ENCODE results near the gene ASPA. TPM values are rescaled to one million over a fixed set of nuclear protein-coding genes. Genes with fewer than 3 reads are reported as not detected.

Gene ASPA
- total RNA-seq, 1 experiment from 2014 or later, result 0.04 TPM

GRCh38 chr17:3482852-3483251 lies 7.1 kb downstream of the ASPA start:
- Mint-ChIP-seq H3K9me3 (no peaks in the 10 kb centered on the region), H3K27me3 (ENCODE audit: low read depth) (no peaks in the 10 kb centered on the region), H3K4me3 (peak overlapping the region; percentile 40), H3K36me3 (no peaks in the 10 kb centered on the region), H3K27ac (no peak overlapping the region), H3K4me1 (peaks cover 62% of the 10 kb centered on the region)
- TF ChIP-seq IRF2 (CRISPR knock-in tag; IDR thresholded peaks at IDR 0.05; ENCODE audit: borderline replicate concordance, low read depth) (no peak), RELA (CRISPR knock-in tag; IDR thresholded peaks at IDR 0.05; ENCODE audit: borderline replicate concordance) (no peak)
- TF ChIP-seq, protein P1, sequence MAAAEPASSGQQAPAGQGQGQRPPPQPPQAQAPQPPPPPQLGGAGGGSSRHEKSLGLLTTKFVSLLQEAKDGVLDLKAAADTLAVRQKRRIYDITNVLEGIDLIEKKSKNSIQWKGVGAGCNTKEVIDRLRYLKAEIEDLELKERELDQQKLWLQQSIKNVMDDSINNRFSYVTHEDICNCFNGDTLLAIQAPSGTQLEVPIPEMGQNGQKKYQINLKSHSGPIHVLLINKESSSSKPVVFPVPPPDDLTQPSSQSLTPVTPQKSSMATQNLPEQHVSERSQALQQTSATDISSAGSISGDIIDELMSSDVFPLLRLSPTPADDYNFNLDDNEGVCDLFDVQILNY (CRISPR knock-in tag; IDR thresholded peaks at IDR 0.05), result no peak
- no peak for DNase-seq (ENCODE audit: low spot score)
- CTCF ChIA-PET, result interaction anchor here (1.4 to 1.5 kb wide), 2 partner anchors 52 to 53 kb away, joined by 4 to 5 read pairs; no protein-coding TSS in a partner anchor
- ATAC-seq, result peak; percentile 74
- POLR2A ChIA-PET, result no interaction called here

DNA sequence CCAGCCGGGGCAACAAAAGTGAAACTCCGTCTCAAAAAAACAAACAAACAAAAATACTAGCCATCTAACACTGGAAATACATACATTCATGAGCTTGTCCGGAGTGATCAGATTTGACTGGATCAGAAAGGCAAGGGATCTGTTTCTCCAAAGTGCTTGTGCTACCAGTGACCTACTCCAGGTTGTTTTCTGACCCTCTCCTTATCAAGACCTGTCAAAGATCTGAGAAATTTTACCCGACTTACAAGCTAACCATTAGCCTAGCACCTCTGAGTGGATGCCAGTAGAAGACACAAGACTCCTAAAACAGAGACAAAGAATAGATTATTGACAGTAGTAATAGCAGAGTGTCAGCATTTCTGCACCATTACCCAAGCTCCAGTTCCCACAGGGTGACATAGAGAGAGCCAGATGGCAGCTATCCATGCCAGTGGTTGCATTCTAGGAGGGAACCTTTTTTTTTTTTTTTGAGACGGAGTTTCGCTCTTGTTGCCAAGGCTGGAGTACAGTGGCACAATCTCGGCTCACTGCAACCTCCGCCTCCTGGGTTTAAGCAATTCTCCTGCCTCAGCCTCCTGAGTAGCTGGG lies 9.8 kb downstream of the ASPA start:
- H3K36me3 Mint-ChIP-seq, result no peaks in the 10 kb centered on the region
- no peaks in the 10 kb centered on the region for H3K27me3 Mint-ChIP-seq (ENCODE audit: low read depth)
- no peaks in the 10 kb centered on the region for H3K9me3 Mint-ChIP-seq
- TF ChIP-seq MYBL2 (CRISPR knock-in tag; IDR thresholded peaks at IDR 0.05) (no peak), MAX (CRISPR knock-in tag; IDR thresholded peaks at IDR 0.05) (no peak), ZNF423 (CRISPR knock-in tag; IDR thresholded peaks at IDR 0.05) (no peak), TCF7 (CRISPR knock-in tag; IDR thresholded peaks at IDR 0.05; ENCODE audit: low read depth) (no peak), NFYB (CRISPR knock-in tag; conservative IDR thresholded peaks at IDR 0.05; ENCODE audit: low read depth) (no peak), MLX (CRISPR knock-in tag; IDR thresholded peaks at IDR 0.05) (no peak), ZNF263 (CRISPR knock-in tag; IDR thresholded peaks at IDR 0.05; ENCODE audit: low read depth) (no peak), TP53 (CRISPR knock-in tag; IDR thresholded peaks at IDR 0.05) (no peak), EMX1 (CRISPR knock-in tag; IDR thresholded peaks at IDR 0.05) (no peak), TEAD4 (CRISPR knock-in tag; IDR thresholded peaks at IDR 0.05) (no peak), RELA (CRISPR knock-in tag; IDR thresholded peaks at IDR 0.05; ENCODE audit: borderline replicate concordance) (no peak), FOXK1 (CRISPR knock-in tag; IDR thresholded peaks at IDR 0.05) (no peak), NR1H2 (CRISPR knock-in tag; IDR thresholded peaks at IDR 0.05) (no peak), CTCF (IDR thresholded peaks at IDR 0.05) (no peak), HMGA2 (CRISPR knock-in tag; IDR thresholded peaks at IDR 0.05) (no peak), FOXJ3 (CRISPR knock-in tag; IDR thresholded peaks at IDR 0.05; ENCODE audit: borderline replicate concordance) (no peak), NFE2L1 (CRISPR knock-in tag; IDR thresholded peaks at IDR 0.05) (no peak), HMGXB4 (CRISPR knock-in tag; IDR thresholded peaks at IDR 0.05) (no peak), OVOL2 (CRISPR knock-in tag; IDR thresholded peaks at IDR 0.05; ENCODE audit: borderline replicate concordance) (no peak)
- TF ChIP-seq, protein P2, sequence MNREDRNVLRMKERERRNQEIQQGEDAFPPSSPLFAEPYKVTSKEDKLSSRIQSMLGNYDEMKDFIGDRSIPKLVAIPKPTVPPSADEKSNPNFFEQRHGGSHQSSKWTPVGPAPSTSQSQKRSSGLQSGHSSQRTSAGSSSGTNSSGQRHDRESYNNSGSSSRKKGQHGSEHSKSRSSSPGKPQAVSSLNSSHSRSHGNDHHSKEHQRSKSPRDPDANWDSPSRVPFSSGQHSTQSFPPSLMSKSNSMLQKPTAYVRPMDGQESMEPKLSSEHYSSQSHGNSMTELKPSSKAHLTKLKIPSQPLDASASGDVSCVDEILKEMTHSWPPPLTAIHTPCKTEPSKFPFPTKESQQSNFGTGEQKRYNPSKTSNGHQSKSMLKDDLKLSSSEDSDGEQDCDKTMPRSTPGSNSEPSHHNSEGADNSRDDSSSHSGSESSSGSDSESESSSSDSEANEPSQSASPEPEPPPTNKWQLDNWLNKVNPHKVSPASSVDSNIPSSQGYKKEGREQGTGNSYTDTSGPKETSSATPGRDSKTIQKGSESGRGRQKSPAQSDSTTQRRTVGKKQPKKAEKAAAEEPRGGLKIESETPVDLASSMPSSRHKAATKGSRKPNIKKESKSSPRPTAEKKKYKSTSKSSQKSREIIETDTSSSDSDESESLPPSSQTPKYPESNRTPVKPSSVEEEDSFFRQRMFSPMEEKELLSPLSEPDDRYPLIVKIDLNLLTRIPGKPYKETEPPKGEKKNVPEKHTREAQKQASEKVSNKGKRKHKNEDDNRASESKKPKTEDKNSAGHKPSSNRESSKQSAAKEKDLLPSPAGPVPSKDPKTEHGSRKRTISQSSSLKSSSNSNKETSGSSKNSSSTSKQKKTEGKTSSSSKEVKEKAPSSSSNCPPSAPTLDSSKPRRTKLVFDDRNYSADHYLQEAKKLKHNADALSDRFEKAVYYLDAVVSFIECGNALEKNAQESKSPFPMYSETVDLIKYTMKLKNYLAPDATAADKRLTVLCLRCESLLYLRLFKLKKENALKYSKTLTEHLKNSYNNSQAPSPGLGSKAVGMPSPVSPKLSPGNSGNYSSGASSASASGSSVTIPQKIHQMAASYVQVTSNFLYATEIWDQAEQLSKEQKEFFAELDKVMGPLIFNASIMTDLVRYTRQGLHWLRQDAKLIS (CRISPR knock-in tag; IDR thresholded peaks at IDR 0.05; ENCODE audit: borderline replicate concordance), result no peak
- CTCF ChIA-PET, result no interaction called here
- ATAC-seq (no peak), DNase-seq (ENCODE audit: low spot score) (no peak)
- peak overlapping the region; percentile 14; the same call in 1 of the 2 replicates for H3K27ac Mint-ChIP-seq
- H3K4me3 Mint-ChIP-seq, result no peak overlapping the region
- POLR2A ChIA-PET, result no interaction called here
- peaks cover 80% of the 10 kb centered on the region for H3K4me1 Mint-ChIP-seq

Data from WTC11 (cell line).